OCI-LY7 (cell line): ENCODE results near the gene STK11IP.

Experiments used
- CTCF ChIP-seq: fragments of 200-600 bp; sonication (generic); conservative IDR thresholded peaks from 2 replicates; pipeline ENCODE4 v1.5.1; 2014; ENCODE audit warnings: mild to moderate bottlenecking, antibody characterized with exemption, low read length, moderate library complexity, mixed read lengths
- EZH2phosphoT487 ChIP-seq: fragments of 200-600 bp; sonication (generic); IDR thresholded peaks from 2 replicates; pipeline ENCODE4 v1.6.1; 2018; ENCODE audit warnings: low read depth, borderline replicate concordance, mild to moderate bottlenecking, mixed run types, antibody characterized with exemption, low read length, moderate library complexity, mixed read lengths

GRCh38 chr2:219593154-219593553 is 4.5 kb upstream of the STK11IP start:
- TF ChIP-seq CTCF (no peak), EZH2phosphoT487 (no peak)
